ENCODE data around the gene NRG2. TPM values are rescaled to one million over a fixed set of nuclear protein-coding genes. Genes with fewer than 3 reads are reported as not detected.

The NRG2 gene
- total and polyA plus RNA-seq, 4 experiments from 2014 or later: 0.11 to 0.17 (median 0.15) TPM; not detected in 1

DNA sequence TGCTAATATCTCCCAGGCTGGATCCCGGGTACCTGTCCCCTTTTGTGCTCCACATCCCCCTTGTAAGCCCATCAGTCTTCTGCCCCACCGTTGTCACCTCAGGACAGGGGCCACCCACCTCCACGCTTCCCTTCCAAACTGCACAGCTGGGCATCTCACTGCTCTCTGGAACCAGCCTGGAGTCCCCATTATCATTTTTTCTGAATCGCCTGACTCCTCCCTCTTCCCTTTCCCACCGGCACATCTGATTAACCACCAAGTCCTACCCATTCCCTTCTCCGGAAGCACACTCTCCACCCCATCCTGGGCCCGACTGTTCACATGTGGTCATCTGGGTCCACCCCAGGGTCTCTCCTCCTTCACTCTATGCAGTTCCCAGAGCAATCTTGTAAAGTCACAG, 193.6 kb downstream of the NRG2 start:
- CTCF ChIA-PET (ENCODE audit: partially characterized antibody): interaction anchor here (1.0 to 2.9 kb wide), 5 partner anchors 8 to 120 kb away, joined by 3 to 22 read pairs (median 5); no protein-coding TSS in a partner anchor

DNA sequence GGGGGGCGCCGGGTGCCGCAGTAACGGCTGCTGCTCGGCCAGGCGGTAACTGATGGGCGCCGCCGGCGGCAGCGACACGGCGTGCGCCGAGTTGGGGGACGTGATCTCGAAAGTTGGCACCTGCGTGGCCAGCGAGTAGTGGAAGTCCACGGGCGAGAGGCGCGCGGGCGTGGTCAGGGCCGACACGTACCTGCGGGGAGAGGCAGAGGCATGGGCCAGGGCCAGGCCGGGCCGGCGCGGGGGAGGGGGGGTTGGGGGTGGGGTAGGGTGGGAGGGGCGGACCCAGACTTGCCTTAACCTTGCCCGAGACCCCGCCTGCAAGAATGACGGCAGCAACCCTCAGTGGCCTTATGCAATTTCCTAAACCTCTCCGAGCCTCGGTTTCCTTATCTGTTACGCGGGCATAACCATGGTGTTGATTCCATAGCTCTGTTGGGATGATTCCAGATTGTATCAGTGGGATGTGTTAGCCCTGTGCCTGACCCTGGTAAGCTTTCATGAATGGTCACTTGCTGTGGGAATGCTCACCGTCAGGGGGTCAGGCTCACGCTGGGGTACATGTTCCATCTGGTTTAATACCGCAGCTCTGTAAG, 194.5 kb downstream of the NRG2 start:
- Histone ChIP-seq H3K27ac (ENCODE audit: low read depth, low read length) (peak overlapping the region; percentile 43), H3K27me3 (ENCODE audit: insufficient read depth, low read length) (peaks cover 9% of the 10 kb centered on the region), H3K9me3 (ENCODE audit: control insufficient read depth in 1 of 2, low read length in 2 of 2) (no peaks in the 10 kb centered on the region), H3K4me1 (ENCODE audit: insufficient read depth, low read length) (peaks cover 8% of the 10 kb centered on the region), H3K4me3 (ENCODE audit: low read length in 2 of 2) (peak overlapping the region in 1 of 2 donors; percentile 41), H3K36me3 (ENCODE audit: insufficient read depth, low read length) (no peaks in the 10 kb centered on the region)
- peaks cover 0 to 15% of the 10 kb centered on the region in 2 donors for H3K27me3 Mint-ChIP-seq
- CTCF ChIA-PET (ENCODE audit: partially characterized antibody): interaction anchor here (0.9 to 2.9 kb wide), 5 partner anchors 9 to 61 kb away, joined by 3 to 22 read pairs (median 5); no protein-coding TSS in a partner anchor
- DNase-seq: peak in 1 of 5 donors; percentile 52
- POLR2A ChIA-PET (ENCODE audit: partially characterized antibody): interaction anchor here (1.0 to 1.4 kb wide), 2 partner anchors 9 to 1273 kb away, joined by 3 to 5 read pairs; partner anchors contain the start of gene HSPA9
- no peaks in the 10 kb centered on the region for H3K36me3 Mint-ChIP-seq
- intact Hi-C loops (cut with micrococcal nuclease): loop anchor here (5.0 to 10.0 kb wide), 2 partner anchors 444 to 789 kb away; partner anchors contain the start of genes SPATA24 and TMCO6
- H3K4me1 Mint-ChIP-seq: peaks cover 8 to 26% (median 15%) of the 10 kb centered on the region in 4 donors
- peak overlapping the region in 6 of 7 donors; percentile 13 to 88 (median 66) for H3K27ac Mint-ChIP-seq
- peak overlapping the region; percentile 69 to 88 (median 78) for H3K4me3 Mint-ChIP-seq
- H3K9me3 Mint-ChIP-seq: peaks cover 0 to 1% (median 0%) of the 10 kb centered on the region in 8 donors

More for the DNA sequence above, 193.6 kb downstream of the NRG2 start:
- Histone ChIP-seq H3K4me1 (ENCODE audit: insufficient read depth, low read length) (peaks cover 8% of the 10 kb centered on the region), H3K36me3 (ENCODE audit: insufficient read depth, low read length) (no peaks in the 10 kb centered on the region), H3K4me3 (ENCODE audit: low read length in 2 of 2) (no peak overlapping the region), H3K27ac (ENCODE audit: low read depth, low read length) (no peak overlapping the region), H3K27me3 (ENCODE audit: insufficient read depth, low read length) (peaks cover 8% of the 10 kb centered on the region), H3K9me3 (ENCODE audit: control insufficient read depth in 1 of 2, low read length in 2 of 2) (no peaks in the 10 kb centered on the region)
- no peak for DNase-seq
- H3K36me3 Mint-ChIP-seq: no peaks in the 10 kb centered on the region
- peak overlapping the region; percentile 68 to 88 (median 78) for H3K4me3 Mint-ChIP-seq
- H3K27ac Mint-ChIP-seq: peak overlapping the region; percentile 38 to 91 (median 73)
- peaks cover 0 to 1% (median 0%) of the 10 kb centered on the region in 8 donors for H3K9me3 Mint-ChIP-seq
- POLR2A ChIA-PET (ENCODE audit: partially characterized antibody): interaction anchor here (0.9 to 1.4 kb wide), 2 partner anchors 10 to 258 kb away, joined by 3 to 5 read pairs; no protein-coding TSS in a partner anchor
- H3K27me3 Mint-ChIP-seq: peaks cover 0 to 11% of the 10 kb centered on the region in 2 donors
- H3K4me1 Mint-ChIP-seq: peaks cover 6 to 23% (median 14%) of the 10 kb centered on the region in 4 donors
- intact Hi-C loops (cut with micrococcal nuclease): loop anchor here (5.0 to 10.0 kb wide), 2 partner anchors 445 to 788 kb away; partner anchors contain the start of genes SPATA24 and TMCO6

DNA sequence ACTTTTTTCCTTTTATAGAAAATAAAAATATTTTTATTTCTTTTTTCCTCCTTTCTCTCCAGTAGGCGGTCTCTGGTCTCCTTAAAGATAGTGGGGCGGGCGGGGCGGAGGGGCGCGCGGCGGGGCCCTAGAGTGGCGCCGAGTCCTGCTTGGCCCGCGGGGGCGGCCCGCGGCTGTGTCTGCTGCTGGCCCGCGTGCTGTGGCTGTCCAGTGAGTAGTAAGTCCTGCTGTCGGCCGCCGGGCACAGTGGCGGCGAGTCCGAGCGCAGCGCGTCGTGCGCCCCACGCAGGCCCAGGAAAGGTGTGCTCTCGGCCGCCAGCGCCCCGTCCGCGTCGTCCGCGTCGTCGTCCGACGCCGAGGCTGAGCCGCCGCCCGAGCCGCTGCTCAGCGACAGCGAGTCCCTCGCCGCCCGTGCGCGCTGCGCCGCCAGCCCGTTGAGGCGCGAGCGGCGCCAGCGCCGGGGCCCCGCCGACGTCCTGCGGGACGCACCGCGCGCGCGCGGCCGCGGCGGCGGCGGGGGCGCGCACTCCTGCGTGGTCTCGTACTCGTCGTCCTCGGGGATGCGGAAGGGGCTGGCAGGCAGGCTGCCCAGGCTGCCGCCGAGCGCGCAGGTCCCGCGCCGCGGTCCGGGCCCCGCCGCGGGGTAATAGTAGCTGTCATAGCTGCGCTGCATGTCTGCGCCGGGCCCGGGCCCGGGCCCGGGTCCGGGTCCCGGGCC, 195.2 kb downstream of the NRG2 start:
- H3K27ac Mint-ChIP-seq: peak overlapping the region in 1 of 7 donors; percentile 66
- Histone ChIP-seq H3K36me3 (ENCODE audit: insufficient read depth, low read length) (no peaks in the 10 kb centered on the region), H3K27ac (ENCODE audit: low read depth, low read length) (peak overlapping the region; percentile 43), H3K4me3 (ENCODE audit: low read length in 2 of 2) (peak overlapping the region in 1 of 2 donors; percentile 51), H3K27me3 (ENCODE audit: insufficient read depth, low read length) (peaks cover 9% of the 10 kb centered on the region), H3K9me3 (ENCODE audit: control insufficient read depth in 1 of 2, low read length in 2 of 2) (no peaks in the 10 kb centered on the region), H3K4me1 (ENCODE audit: insufficient read depth, low read length) (peaks cover 8% of the 10 kb centered on the region)
- H3K4me3 Mint-ChIP-seq: peak overlapping the region in 6 of 8 donors; percentile 43 to 65 (median 59)
- H3K36me3 Mint-ChIP-seq: no peaks in the 10 kb centered on the region
- POLR2A ChIA-PET (ENCODE audit: partially characterized antibody): interaction anchor here (0.6 to 1.4 kb wide), 4 partner anchors 9 to 1272 kb away, joined by 3 to 5 read pairs (median 4); partner anchors contain the start of gene HSPA9
- intact Hi-C loops (cut with micrococcal nuclease): loop anchor here (5.0 to 10.0 kb wide), 2 partner anchors 443 to 789 kb away; partner anchors contain the start of genes SPATA24 and TMCO6
- H3K27me3 Mint-ChIP-seq: peaks cover 2 to 18% of the 10 kb centered on the region in 2 donors
- H3K4me1 Mint-ChIP-seq: peaks cover 8 to 26% (median 15%) of the 10 kb centered on the region in 4 donors
- DNase-seq: peak; percentile 80 to 86 (median 84)
- CTCF ChIA-PET (ENCODE audit: partially characterized antibody): interaction anchor here (1.1 to 6.3 kb wide), 7 partner anchors 13 to 73 kb away, joined by 3 to 49 read pairs (median 5); no protein-coding TSS in a partner anchor
- H3K9me3 Mint-ChIP-seq: peaks cover 0 to 1% (median 0%) of the 10 kb centered on the region in 8 donors

DNA sequence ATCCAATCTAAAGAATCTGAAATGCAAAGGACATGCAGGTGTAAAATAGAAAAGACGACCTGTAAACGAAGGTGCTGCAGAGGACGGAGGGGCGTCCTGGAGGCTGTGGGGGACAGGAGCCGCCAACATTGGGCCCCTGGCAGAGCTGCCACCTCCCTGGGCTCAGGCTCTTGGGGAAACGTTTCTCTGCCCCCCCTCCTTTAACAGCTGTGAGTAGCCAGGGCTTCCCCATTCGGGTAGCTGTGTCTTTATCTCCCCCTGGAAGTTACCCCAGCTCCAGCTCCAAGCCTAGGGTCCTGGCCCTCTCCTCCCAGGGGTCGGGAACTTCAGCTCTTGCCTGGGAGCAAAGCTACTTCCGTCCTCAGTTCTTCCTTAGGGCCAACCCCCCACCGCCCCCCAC, 196.0 kb downstream of the NRG2 start:
- Mint-ChIP-seq H3K9me3 (peaks cover 0 to 1% (median 0%) of the 10 kb centered on the region in 8 donors), H3K27ac (peak overlapping the region in 1 of 7 donors; percentile 26), H3K4me1 (peaks cover 8 to 26% (median 15%) of the 10 kb centered on the region in 4 donors)

DNA sequence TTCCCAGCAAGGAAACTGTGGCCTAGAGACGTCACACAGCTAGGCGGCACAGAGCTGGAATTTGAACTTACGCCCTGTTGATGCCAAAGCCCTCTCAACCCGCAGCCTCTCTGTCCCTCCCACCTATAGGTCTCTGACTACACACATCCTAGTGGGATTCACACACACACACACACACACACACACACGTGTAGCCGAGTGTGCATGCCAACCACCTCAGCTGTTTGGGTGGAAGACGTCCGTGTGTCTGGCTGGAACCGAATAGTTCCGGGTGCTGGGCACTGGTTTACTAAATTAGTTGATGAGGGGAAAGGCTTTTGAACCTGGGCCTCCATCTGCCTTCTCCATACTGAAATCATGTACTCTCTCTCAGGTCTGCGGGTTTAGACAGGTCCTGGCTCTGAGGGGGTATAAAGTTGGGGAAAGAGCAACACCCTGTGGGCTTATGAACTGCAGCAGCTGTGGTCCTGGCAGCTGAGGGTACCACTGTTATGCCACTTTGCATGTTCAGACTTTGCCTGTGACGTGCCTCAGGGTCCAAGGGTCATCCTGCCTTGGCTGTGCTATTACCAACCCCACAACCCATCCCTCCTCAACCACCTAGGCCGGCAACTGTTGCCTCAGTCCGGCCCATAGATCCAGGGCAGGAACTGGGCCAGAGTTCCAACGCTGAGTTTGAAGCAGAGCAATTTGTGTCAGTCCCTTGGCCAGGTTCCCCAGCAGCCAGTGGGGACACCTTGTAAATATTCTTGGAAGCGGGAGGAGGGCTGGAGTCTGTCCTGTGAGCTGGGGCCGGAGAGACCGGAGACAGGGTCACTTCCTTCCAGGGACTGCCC, 197.0 kb downstream of the NRG2 start:
- ChIA-PET CTCF (ENCODE audit: partially characterized antibody) (interaction anchor here (0.6 to 6.3 kb wide), 3 partner anchors 13 to 591 kb away, joined by 3 to 49 read pairs (median 3); no protein-coding TSS in a partner anchor), POLR2A (ENCODE audit: partially characterized antibody) (no interaction called here)
- H3K36me3 ChIP-seq (ENCODE audit: insufficient read depth, low read length): no peaks in the 10 kb centered on the region
- H3K4me3 Mint-ChIP-seq: peak overlapping the region in 4 of 8 donors; percentile 17 to 43 (median 30)
- H3K27ac Mint-ChIP-seq: peak overlapping the region in 2 of 7 donors; percentile 13 to 50
- peaks cover 8% of the 10 kb centered on the region for H3K4me1 ChIP-seq (ENCODE audit: insufficient read depth, low read length)
- intact Hi-C loops (cut with micrococcal nuclease): loop anchor here (5.0 to 10.0 kb wide), 2 partner anchors 441 to 791 kb away; partner anchors contain the start of genes SPATA24 and TMCO6
- H3K27ac ChIP-seq (ENCODE audit: low read depth, low read length): no peak overlapping the region
- H3K9me3 ChIP-seq (ENCODE audit: control insufficient read depth in 1 of 2, low read length in 2 of 2): no peaks in the 10 kb centered on the region
- peaks cover 9% of the 10 kb centered on the region for H3K27me3 ChIP-seq (ENCODE audit: insufficient read depth, low read length)
- peaks cover 5 to 20% of the 10 kb centered on the region in 2 donors for H3K27me3 Mint-ChIP-seq
- peaks cover 8 to 26% (median 15%) of the 10 kb centered on the region in 4 donors for H3K4me1 Mint-ChIP-seq
- no peak for DNase-seq
- H3K36me3 Mint-ChIP-seq: no peaks in the 10 kb centered on the region
- H3K9me3 Mint-ChIP-seq: peaks cover 0 to 1% (median 0%) of the 10 kb centered on the region in 8 donors
- H3K4me3 ChIP-seq (ENCODE audit: low read length in 2 of 2): no peak overlapping the region

More for the DNA sequence above, 196.0 kb downstream of the NRG2 start:
- DNase-seq: no peak
- CTCF ChIA-PET (ENCODE audit: partially characterized antibody): interaction anchor here (1.1 to 6.3 kb wide), 5 partner anchors 16 to 72 kb away, joined by 3 to 49 read pairs (median 4); no protein-coding TSS in a partner anchor
- H3K4me1 ChIP-seq (ENCODE audit: insufficient read depth, low read length): peaks cover 8% of the 10 kb centered on the region
- Mint-ChIP-seq H3K4me3 (peak overlapping the region; percentile 13 to 65 (median 62)), H3K27me3 (peaks cover 5 to 20% of the 10 kb centered on the region in 2 donors), H3K36me3 (no peaks in the 10 kb centered on the region)
- POLR2A ChIA-PET (ENCODE audit: partially characterized antibody): no interaction called here
- no peak overlapping the region for H3K27ac ChIP-seq (ENCODE audit: low read depth, low read length)
- no peaks in the 10 kb centered on the region for H3K9me3 ChIP-seq (ENCODE audit: control insufficient read depth in 1 of 2, low read length in 2 of 2)
- intact Hi-C loops (cut with micrococcal nuclease): loop anchor here (5.0 to 10.0 kb wide), 2 partner anchors 442 to 790 kb away; partner anchors contain the start of genes SPATA24 and TMCO6
- H3K27me3 ChIP-seq (ENCODE audit: insufficient read depth, low read length): peaks cover 9% of the 10 kb centered on the region
- H3K36me3 ChIP-seq (ENCODE audit: insufficient read depth, low read length): no peaks in the 10 kb centered on the region
- no peak overlapping the region for H3K4me3 ChIP-seq (ENCODE audit: low read length in 2 of 2)
